Activated B cell treated with CpG ODN at 0.5 μM for 24 hours (primary cell): ENCODE results near the gene TMEM144. TPM values are rescaled to one million over a fixed set of nuclear protein-coding genes. Genes with fewer than 3 reads are reported as not detected.

Experiments used
- ATAC-seq: fragments of 200-7000 bp; cut with Tn5 transposase; one replicate; pipeline ENCODE4 v1.10.0; 2021; ENCODE audit warnings: low read depth, mild to moderate bottlenecking, moderate library complexity
- CTCF ChIA-PET: fragments of 350-600 bp; sonication (Branson Sonifier 250); formaldehyde crosslinking; loops from one replicate; lab custom pipeline; 2021; ENCODE audit warnings: antibody characterized with exemption; lab: Charles Lee
- POLR2A ChIA-PET: fragments of 350-600 bp; sonication (Branson Sonifier 250); formaldehyde crosslinking; loops from one replicate; lab custom pipeline; 2021; ENCODE audit warnings: antibody characterized with exemption; lab: Charles Lee
- DNase-seq: peaks from one replicate; pipeline ENCODE4 v3.0.0; 2022
- H3K27ac Mint-ChIP-seq: one replicate; pipeline ENCODE4 v1.8.0; 2020; ENCODE audit warnings: mixed read lengths
- H3K27me3 Mint-ChIP-seq: one replicate; pipeline ENCODE4 v1.8.0; 2021; ENCODE audit warnings: mixed read lengths
- H3K36me3 Mint-ChIP-seq: one replicate; pipeline ENCODE4 v1.8.0; 2021; ENCODE audit warnings: low read depth, mixed read lengths
- H3K4me1 Mint-ChIP-seq: one replicate; pipeline ENCODE4 v1.8.0; 2021; ENCODE audit warnings: mixed read lengths
- H3K4me3 Mint-ChIP-seq: one replicate; pipeline ENCODE4 v1.8.0; 2020; ENCODE audit warnings: mild to moderate bottlenecking, mixed read lengths
- H3K9me3 Mint-ChIP-seq: one replicate; pipeline ENCODE4 v1.8.0; 2020; ENCODE audit warnings: mixed read lengths
- CTCF ChIP-seq: fragments of 200-600 bp; IDR thresholded peaks from one replicate; pipeline ENCODE4 v1.8.0; 2022; ENCODE audit warnings: antibody characterized with exemption, mild to moderate bottlenecking
- intact Hi-C: fragments of 100-400 bp; cut with micrococcal nuclease; formaldehyde crosslinking; loops from one replicate; pipeline ENCODE4 v1.15.1; 2024
- total RNA-seq: library from RNA; stranded (reverse); gene quantifications from 2 replicates; pipeline ENCODE4 v1.2.3, GENCODE V29; 2022

TMEM144 gene
- total RNA-seq, 1 donor from 2014 or later, result not detected

GRCh38 chr4:158295053-158295452 is 84.8 kb downstream of the TMEM144 start:
- CTCF ChIA-PET, result no interaction called here
- no peak for TF ChIP-seq CTCF
- Mint-ChIP-seq H3K4me1 (no peaks in the 10 kb centered on the region), H3K27ac (no peak overlapping the region), H3K9me3 (peaks cover 5% of the 10 kb centered on the region), H3K36me3 (no peaks in the 10 kb centered on the region), H3K4me3 (no peak overlapping the region), H3K27me3 (no peaks in the 10 kb centered on the region)
- DNase-seq (no peak), ATAC-seq (no peak)
- intact Hi-C loops, result no loop called here
- POLR2A ChIA-PET, result no interaction called here

DNA sequence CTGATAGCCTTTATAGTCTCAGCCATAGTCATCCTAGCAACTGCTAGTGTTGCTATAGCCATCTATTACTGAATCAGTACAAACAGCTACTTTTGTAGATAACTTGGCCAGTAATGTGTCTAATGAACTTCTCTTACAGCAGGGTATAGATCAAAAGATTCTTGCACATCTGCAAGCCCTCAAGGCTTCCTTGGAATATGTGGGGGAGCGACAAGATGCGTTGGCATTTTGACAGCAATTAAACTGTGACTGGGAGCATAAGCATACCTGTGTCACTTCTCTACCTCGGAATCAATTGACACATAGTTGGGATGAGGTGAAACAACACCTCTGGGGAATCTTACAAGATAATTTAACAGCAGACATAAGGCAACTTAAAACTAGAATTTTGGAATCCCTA is 87.6 kb downstream of the TMEM144 start:
- POLR2A ChIA-PET, result no interaction called here
- Mint-ChIP-seq H3K27ac (no peak overlapping the region), H3K4me1 (no peaks in the 10 kb centered on the region), H3K27me3 (no peaks in the 10 kb centered on the region), H3K9me3 (peaks cover 3% of the 10 kb centered on the region), H3K36me3 (no peaks in the 10 kb centered on the region), H3K4me3 (no peak overlapping the region)
- CTCF ChIA-PET, result no interaction called here
- intact Hi-C loops, result no loop called here
- ATAC-seq, result no peak
- TF ChIP-seq CTCF, result no peak
- DNase-seq, result no peak

GRCh38 chr4:158299459-158300007 is 89.2 kb downstream of the TMEM144 start:
- Mint-ChIP-seq H3K9me3 (no peaks in the 10 kb centered on the region), H3K36me3 (no peaks in the 10 kb centered on the region), H3K27me3 (no peaks in the 10 kb centered on the region), H3K4me1 (no peaks in the 10 kb centered on the region), H3K27ac (no peak overlapping the region), H3K4me3 (no peak overlapping the region)
- ChIA-PET POLR2A (no interaction called here), CTCF (interaction anchor here (0.6 kb wide), 1 partner anchor 263 kb away, joined by 3 read pairs; no protein-coding TSS in a partner anchor)
- TF ChIP-seq CTCF, result no peak
- no peak for ATAC-seq
- intact Hi-C loops, result no loop called here
- no peak for DNase-seq

DNA sequence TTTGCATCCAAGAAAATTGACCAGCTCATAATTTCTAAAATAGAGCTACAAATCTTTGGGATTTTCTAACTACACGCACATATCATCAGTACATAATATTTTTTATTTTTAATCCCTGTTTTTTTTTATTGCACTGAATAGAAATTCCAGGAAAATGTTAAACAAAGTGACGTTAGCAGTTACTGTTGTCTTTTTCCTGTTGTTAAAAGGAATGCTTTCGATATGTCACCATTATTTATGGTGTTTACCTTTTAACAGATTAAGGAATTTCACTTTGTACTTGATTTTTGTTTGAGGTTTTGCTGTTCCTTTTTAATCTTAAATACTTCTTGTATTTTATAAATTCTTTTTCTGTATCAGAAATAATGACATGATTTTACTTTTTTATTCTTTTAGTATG is 89.7 kb downstream of the TMEM144 start:
- Mint-ChIP-seq H3K9me3 (no peaks in the 10 kb centered on the region), H3K27ac (no peak overlapping the region), H3K4me3 (no peak overlapping the region), H3K27me3 (no peaks in the 10 kb centered on the region), H3K36me3 (no peaks in the 10 kb centered on the region), H3K4me1 (no peaks in the 10 kb centered on the region)
- TF ChIP-seq CTCF, result no peak
- CTCF ChIA-PET, result no interaction called here
- ATAC-seq (no peak), DNase-seq (no peak)
- intact Hi-C loops, result no loop called here
- POLR2A ChIA-PET, result no interaction called here

DNA sequence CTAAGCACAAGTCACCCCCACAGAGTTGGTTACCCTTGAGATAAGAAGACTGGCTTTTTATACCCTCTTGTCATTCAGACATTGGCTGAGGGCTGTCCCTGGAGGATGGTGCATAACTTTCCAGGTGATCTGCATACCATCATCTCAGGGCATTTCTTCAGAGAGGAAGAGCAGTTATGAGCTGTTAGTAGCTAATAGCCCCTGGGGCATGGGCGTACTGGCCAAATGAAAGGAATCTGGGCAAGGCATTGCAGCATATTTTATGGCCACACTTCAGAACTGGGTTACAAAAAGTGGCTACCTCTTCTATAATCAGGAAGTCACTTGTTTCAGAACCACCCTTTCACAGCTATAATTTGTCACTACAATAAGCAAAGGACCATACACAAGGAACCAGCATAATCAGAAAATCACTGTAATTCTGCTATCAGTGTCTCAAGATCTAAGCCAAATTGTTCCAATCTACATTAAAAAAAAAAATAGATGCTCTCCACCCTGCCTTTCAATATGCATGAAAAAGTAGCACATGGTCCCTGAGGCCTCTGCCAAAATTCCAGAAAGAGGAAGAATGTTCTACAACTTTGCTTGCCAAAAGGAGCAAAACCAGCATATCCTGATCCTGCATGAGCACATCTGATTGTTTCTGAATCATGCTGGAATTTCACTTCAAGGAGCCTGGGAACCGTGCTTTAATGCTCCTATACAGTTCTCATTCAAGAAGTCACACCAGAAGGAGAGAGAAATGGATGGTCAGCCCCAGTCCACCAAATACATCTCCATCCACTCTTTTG is 92.0 kb downstream of the TMEM144 start:
- intact Hi-C loops, result no loop called here
- ATAC-seq (no peak), DNase-seq (no peak)
- Mint-ChIP-seq H3K4me3 (no peak overlapping the region), H3K4me1 (no peaks in the 10 kb centered on the region), H3K36me3 (no peaks in the 10 kb centered on the region), H3K9me3 (no peaks in the 10 kb centered on the region), H3K27ac (no peak overlapping the region), H3K27me3 (no peaks in the 10 kb centered on the region)
- TF ChIP-seq CTCF, result no peak
- CTCF ChIA-PET, result no interaction called here
- POLR2A ChIA-PET, result no interaction called here
